GM19452 (cell line): ENCODE results near the gene MSI2.

Source experiments
- ATAC-seq: cut with Tn5 transposase; IDR thresholded peaks from one replicate; pipeline ENCODE4 v1.9.1; 2021; ENCODE audit not compliant: unreplicated experiment

The MSI2 gene

DNA sequence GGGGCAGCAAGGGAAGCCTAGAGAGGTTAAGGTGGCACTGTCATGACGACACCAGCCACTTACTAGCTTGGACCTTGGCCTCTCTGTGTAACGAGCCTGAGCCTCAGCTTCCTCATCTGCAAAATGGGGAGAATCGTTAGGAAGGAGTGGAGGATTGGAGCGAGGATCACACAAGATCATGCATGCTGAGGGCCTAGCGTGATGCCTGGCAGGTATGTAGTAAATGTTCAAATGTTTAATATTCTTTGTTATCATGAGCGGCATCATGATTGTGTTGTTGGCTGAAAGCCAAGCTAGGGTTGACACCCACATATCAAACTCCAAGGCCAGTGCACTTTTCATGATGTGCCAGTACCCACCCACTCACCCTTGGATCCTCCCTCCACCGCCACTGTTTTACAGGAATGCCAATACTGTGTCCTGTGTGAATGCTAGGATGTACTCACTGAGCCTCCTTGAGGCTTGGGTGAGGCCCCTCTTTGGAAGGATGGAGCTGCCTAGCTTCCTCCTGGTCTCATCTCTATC, 192.5 kb downstream of the MSI2 start:
- ATAC-seq, result no peak

DNA sequence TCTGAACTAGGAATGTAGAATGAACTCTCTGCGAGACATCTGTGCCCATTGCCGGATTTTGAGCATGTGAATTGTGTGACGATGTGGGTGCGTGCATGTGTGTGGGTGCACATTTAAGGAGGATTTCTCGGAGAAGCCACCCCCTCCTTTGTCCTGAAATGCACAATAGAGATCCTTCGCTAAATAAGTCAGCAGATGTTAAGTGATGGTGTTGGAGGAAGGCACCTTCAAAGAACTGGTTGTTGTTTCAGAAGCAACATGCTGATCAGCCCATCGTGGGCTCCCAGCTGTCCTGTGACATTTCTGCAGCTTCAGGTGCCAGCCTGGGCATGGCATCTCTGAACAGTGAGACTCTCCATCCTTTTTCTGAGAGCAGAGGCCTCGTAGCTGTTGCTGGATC, 194.9 kb downstream of the MSI2 start:
- ATAC-seq, result no peak

DNA sequence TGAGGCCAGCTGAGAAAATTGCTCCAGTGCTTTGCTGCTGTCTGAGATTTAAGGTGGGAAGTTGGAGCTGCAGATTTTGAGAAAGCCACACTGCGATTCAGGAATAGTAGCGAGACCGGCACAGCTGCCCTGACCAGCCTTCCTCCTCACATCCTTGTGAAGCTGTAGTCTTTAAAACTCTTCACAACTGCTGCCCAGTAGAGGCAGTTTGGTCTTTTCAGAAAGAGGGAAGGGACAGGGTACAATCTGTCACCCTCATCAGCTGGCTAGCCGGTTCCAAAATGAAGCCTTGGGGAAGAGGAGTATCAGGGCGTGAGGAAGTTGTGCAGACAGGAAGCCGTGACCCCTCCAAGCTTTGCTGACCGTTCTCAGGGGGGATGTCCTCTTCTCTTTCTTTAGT, 195.3 kb downstream of the MSI2 start:
- ATAC-seq, result no peak

DNA sequence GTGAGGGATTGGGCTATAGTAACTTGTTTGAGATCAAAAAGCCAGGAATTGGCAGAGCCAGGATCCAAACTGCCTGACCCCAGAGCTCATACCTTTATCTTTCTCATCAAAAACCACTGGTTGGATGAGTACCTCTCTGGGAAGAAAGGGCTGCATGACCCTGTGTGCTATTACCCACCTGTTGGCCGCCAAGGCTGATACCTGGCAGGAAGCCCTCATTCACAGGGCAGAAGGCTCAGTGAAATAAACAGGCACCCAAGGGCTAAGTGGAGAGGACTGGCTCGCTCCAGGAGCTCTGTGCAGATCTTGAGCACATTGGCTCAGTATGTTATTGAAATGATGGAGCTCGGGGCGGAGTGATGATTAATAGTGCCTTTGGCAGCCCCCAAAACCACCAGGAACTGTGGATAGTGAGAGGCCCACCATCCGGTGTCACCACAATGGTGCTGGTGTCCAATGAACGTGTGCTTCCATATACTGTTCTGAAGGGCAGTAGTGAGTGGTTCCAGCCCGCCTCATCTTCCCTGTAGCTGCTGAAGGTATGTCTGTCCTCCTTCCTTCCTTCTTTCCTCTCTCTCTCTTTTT, 197.6 kb downstream of the MSI2 start:
- ATAC-seq, result no peak

DNA sequence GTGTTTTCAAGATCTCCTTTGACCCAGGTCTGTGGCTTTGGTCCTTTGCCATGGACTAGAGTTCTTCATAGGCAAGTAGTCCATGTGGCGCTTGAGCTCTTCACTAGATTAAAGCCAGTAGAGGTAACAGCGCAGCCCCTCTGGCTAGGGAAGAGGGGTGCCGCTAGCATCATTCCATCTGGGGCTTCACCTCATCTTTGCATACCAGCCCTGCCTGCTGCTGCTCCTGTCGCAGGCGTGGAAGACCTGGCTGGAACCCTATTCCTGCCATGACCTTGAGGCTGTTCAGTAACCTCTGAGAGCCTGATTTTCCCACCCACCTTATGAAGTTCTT, 198.4 kb downstream of the MSI2 start:
- ATAC-seq, result no peak

DNA sequence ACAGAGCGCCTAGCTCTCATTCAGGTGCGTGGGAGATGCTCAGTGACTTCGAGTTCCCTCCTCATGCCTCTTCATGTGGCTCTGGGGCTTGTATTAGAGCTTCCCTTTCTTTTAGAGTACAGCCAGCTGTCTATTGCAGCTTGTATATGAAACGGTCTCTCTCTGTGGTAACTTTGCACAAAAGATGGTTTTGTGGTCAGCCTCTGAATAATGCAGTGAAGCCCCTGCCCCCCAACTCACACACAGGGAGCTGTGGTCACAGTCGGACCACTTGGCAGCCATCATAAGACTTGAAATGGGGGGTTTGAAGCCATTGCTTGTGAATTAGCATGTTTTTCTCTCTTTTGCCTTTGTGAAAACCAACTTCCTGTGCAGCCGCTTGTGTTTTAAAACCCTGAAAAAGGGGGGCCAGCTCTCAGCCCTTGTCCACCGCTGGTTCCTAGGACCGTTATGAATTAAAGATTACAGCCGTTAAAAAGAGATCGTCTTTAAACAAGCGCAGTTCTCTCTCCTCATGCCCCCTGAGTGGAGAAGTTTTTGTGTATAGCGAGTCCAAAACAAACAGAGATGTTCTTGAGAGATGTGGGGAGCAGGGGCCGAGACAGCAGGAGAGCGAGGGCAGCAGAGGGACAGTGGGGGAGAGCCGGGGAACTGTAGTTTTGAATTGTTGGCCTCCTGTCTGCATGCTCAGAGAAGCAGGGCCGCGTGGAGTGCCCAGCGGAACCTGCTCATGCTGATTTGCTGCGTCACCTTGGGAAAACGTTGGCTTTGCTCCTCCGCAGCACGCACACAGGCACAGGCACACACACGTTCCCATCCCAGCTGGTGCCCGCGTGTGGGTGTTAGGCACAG, 199.0 kb downstream of the MSI2 start:
- ATAC-seq, result peak; percentile 85

DNA sequence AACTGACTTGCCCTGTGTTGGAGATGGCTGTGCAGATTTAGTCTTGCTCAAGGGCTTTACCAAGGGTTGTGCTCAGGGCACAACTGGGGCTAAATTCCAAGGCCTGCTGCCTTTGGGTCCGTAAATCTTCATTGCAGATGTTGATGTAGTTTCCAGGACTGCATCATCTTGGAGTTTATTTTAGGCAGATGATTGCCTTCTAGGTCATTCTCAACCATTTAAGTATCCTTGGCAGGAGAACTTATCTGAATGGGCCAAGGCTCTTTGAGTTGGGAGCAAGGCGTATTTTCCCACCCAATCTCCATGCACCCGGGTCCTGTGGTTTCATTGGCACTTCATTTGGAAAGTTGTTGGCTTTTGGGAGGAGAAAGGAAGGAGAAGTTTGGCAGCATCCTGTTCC, 200.3 kb downstream of the MSI2 start:
- no peak for ATAC-seq

DNA sequence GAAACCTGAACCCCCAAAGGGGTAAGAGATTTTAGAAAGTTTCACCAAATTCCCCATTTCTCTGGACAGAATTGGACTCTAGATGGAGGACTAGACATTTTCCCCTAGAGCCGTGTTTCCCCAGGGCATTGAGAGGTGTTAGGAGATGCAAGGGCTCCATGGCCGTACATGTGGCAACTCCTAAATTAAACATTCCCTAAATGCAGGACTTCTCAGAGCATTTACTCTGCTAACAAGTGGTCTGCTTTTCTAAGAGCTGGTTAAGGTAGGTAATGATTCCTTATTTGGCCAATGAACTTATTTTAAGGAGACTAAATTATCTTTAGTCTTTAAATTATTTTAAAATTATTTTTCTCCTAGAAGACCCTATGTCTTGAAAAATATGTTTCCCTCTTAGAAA, 200.9 kb downstream of the MSI2 start:
- ATAC-seq, result no peak

DNA sequence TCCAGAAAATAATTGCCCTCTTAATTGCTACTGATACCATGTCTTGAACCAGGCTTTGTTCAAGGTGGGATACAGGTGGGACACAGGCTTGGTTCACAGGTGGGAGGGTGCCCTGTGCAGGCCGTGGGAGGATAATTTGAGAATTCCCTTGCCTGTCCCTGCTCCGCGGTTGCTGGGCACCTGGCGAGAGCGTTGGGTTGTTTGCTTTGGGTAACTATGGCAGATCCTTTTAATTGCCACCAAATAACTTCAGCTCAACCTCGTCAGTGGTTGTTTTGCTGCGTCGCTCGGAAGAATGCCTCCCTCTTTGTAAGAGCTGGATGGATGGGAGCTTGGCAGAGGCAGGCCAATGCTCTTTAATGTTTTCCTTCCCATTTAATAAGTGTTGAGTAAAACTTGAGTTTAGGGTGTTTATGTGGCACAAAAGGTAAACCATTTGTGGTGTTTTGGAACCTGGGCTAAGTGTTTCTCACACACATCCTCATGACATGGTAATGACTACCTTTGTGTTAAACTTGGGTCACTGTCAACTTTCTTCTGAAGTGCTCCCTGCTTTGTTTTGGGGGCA, 202.5 kb downstream of the MSI2 start:
- no peak for ATAC-seq

DNA sequence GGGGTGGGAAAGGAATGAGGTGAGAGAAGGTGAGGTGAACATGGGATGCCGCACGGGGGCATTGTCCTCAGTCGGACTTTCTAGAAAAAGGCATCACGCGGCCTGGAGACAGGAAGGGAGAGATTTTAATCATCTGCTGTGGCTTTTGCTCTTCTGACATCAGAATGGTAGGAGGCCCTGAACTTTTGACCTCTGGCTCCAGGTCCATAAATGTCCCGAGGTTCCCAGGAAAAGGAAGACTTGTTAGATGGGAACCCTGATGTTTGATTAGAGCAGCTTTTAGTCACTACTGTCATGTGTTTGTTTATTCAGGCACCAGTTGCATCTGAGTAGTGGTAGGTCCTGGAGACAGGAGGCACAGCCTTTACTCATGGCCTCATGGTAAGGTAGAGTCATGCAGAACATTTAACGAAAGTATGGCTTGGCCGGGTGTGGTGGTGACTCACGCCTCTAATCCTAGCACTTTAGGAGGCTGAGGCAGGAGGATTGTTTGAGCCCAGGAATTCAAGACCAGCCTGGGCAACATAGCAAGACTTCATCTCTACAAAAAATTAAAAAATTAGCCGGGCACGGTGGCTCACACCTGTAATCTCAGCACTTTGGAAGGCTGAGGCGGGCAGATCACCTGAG, 203.1 kb downstream of the MSI2 start:
- ATAC-seq, result no peak

DNA sequence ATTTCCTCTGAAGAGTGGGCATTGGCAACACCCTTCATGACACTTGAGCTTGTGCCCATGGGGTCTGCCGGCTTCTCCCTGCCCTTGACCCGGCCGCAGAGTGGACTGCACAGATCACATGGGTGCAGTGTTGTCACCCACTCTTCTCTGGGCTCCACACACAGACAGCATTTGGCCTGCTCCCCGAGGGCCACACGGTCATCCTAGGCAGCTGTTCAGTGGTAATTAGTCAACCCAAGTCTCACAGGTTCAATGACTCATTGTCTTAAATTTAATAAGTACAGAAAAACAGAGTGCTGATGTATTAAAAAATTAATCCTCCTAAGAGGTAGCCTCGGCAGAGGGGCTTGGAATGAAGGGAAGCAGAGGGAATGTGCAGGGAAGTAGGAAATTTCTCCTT, 204.8 kb downstream of the MSI2 start:
- no peak for ATAC-seq

DNA sequence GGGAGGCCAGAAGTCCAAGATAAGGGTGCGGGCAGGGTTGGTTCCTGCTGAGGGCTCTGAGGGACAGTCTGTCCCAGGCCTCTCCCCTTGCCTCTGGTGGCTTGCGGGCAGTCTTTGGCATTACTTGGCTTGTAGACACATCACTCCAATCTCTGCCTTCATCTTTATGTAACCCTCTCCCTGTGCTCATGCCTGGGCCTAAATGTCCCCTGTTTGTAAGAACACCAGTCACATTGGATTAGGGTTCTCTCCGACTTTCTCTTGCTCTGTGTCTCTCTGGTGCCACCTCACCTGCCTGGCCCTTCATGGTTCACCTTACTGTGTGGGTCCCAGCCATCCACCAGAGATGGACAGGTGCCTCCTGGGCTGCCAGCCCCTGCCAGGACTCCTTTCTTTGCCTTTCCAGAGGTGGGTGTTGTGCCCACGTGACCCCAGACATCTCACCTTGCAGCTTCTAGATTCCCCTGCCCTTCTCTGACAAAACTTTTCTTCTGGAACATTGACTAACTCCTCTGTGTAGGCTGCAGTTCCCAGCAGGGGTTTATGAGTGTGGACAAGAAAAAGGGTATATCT, 205.8 kb downstream of the MSI2 start:
- ATAC-seq, result no peak

DNA sequence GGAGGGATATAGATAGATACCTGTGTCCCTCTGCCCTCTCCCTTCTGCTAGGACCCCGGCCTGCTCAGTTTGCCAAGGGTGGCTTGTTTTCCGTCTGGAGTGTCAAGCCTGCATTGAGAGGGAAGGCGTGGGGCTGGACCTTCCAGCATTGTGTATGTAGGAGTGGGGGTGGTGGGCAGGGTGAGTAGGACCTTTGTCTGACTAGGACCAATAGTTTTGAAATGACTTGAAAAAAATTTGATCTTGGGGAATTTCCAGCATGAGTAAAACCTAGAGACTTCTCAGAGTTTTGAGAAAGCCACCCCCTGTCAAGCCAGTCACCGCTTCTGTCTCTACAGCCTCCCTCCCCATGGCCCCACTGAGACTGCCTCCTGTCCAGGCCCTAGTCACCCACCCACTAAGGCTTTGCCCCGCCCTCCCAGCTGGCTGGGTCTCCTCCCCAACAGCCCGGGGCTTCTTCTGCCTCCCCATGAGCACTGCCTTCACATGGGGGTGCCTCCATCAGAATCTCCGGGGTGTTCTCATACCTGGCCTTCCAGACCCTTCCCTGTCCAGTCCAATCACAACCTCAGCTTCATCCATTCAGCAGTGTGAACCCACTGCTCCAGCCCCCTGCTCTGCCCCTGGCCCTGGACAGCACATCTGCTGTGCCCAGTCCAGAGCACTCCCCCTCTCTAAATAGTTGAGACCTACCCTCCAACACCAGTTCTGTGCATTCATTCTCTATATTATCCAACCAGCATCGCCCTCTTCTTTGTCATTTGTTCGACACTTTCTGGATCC, 207.0 kb downstream of the MSI2 start:
- ATAC-seq, result peak; percentile 85

DNA sequence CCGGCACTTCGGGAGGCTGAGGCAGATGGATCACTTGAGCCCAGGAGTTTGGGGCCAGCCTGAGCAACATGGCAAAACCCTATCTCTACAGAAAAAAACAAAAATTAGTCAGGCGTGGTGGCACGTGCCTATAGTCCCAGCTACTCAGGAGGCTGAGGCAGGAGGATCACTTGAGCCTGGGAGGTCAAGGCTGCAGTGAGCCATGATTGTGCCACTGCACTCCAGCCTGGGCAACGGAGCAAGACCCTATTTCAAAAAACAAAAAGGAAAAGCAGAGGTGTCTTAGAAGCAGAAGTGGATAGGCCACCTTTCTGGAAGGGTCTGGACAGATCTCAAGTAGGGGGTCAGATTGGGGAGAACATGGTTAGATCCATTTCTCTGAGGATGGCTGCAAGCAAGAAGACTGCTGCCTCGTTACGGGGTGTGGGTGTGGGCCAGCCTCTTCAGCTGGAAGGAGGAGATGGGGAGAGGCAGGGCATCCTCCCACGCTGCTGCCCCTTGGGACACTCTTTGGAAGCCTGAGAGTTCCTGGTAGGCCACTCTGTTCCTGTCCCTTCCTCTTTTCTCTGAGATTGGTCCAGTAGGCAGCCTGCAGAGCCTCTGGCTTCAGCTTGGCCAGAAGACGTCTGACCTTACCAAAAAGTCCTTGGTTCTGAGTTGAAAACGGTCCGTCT, 208.0 kb downstream of the MSI2 start:
- ATAC-seq, result no peak

DNA sequence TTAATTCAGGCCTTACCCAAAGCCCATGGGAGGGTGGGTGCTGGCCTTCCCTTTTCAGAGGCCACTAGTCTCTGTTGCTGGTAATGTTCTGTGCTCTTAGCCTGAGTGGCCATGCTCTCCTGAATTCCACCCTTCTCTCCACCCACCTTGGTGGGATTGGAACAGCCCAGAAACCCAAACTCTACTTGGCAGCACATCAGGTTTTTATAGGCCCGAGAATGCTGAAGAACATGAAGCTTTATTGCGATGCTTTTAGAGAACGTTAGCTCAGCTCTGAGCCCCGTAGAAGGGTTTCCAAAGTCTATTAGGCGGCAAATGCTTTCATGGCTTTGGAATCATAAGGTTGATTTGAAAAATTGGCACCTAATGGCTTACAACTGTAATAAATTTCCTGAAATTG, 209.3 kb downstream of the MSI2 start:
- no peak for ATAC-seq

DNA sequence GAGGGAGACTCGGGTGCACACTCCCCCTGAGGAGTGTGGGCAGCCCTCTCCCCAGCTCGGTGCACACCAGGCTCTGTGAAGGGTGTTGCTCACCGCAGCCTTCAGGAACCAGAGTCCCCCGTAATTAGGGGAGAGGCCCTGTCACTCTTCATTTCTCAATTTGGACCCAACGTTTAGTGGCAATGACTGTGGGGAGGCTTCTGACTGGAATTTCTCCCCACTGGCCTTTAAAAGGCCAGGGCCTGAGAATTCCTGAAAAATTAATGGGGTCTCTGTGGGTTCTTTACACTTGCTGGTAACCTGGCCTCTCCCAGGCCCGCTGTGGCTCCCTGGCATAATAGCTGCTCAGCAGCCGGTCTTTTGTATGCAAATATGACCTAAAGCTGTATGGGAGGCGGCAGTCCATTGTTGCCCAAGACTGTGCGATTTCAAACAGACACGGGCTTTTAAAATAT, 209.7 kb downstream of the MSI2 start:
- no peak for ATAC-seq

DNA sequence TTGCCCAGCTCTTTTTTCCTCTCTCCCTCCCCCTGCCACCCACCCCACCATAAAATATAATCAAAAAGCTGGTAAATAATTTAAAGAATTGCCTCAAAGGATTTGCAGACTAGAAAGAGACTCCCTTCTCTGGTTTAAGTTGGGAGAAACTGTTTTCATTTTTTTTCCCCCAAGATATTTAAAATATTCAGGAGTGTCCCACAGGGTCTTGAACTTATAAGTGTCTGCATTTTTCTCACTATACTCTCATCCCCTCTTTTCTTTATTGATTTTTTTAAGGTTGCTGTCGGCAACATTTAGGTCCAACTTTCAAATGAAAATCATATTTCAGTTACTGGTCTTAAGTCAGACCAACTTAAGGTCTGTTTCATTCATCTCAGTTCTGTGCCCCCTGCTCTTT, 210.2 kb downstream of the MSI2 start:
- ATAC-seq, result no peak

DNA sequence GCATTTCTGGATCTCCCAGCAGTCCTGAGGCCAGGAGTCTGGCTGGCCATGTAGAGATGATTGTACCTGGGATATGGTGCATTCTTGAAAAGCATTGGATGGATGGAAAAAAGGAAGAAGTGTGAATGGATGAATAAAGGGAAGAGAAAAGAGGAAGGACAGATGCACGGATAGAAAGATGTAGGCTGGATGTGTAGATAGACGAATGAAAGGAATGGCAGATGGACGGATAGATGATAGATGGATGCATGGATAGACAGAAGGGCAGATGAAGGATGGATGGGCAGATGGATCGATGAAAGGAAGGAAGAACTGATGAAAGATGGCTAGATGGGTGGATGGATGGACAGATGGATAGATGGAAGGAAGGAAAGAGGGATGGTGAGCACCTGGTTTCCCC, 210.9 kb downstream of the MSI2 start:
- ATAC-seq, result no peak

DNA sequence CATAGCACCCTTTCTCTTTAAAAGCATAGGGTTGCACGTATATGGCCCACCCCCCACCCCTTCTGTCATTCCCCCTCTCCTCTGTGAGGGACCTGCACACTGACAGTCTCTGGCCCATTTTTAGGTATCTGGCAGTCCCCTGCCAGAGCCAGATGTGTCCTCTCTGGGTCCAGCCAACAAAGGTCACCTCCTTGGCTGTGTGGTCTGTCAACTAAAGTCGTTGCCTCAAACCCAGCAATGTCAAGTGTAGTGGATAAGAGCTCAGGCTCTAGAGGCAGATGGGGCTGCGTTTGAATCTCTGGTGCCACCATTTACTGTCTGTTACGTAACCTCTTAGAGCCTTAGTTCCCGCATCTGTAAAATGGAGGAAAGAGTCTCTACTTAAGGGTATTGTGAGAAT, 211.5 kb downstream of the MSI2 start:
- ATAC-seq, result no peak
